Stimulated activated CD8-positive, alpha-beta memory T cell treated with anti-CD3 and anti-CD28 coated beads, Interleukin-7, amount 100 ng/mL, for 4 hours (primary cell): ENCODE measurements around the gene PROX1.

Experiments
- DNase-seq, 2 donors: peaks; one replicate each; pipeline ENCODE4 v3.0.0-alpha.2; 2020; ENCODE audit warnings: low read depth in 2 of 2

The PROX1 gene

DNA sequence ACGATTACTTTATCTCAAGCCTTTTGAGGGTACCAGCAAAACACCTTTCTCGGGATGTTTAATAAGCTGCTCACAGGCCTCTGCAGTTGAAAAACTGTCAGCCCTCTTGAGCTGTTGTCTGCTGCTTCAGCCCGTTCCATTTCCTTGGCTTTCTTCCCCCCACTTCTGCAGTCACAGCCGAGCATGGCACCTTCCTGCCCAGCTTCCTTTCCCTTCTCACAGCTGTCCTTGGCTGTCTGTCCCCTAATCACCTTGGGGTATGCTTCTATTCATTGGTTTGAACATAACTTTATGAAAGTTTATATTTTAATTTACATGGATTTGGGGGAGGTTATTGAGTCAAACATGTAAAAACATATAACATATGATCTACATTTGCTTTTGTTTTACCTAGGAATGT is 6.9 kb upstream of the PROX1 start:
- no peak for DNase-seq

DNA sequence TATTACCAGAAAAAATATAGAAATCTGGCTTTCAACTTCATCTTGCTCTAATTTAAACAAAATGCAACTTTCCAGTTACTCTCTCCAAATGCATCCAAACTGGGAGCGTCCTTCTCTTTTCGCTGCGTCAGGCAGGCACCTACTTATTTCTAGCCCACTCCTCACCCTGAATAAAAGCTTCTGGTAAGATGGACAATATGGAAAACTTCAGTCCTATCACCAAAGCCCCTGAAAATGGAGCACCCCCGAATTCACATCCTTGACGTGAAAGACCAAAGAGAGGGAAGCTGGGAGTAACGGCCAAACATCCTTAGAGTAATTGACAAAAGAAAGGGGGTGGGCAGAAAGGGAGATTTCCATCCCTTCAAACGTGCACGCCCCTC is 5.5 kb upstream of the PROX1 start:
- DNase-seq, result no peak

DNA sequence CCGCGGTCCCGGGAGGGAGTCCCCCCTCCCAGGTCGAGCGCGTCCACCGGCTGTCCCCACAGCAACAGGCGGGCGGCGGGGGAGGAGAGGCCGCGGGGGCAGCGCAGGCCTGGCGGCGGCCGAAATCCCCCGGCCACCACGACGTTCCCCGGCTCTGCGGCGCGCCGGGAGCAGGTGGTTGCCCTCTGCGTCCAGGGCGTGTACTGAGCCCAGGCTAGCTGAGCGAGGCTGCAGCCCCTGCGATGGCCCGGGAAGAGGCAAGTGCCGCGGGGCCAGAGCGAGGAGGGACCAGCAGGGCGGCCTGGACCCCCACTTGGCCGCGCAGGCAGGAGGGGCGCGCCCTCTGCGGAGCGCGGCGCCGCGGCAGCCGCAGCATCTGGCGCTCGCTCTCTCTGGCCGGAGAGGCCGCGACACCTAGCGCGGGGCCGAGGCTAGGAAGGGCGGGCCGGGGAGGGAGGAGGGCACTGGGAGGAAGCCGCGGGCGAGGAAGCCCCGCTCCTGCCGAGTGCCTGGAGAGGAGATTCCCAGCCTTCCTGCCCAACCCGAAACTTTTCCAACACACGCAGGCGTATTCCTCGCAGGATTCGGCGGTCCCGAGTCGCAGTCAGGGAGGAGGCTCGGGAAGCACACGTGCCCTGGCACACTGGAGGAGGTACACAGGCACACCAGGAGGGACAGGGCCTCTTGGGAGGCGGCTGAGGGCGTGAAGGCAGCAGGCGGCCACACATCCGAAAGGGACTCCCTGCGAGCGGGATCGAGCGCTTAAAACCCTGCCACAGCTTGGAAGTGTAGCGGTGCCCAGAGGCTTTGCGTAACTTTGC is 4.9 kb upstream of the PROX1 start:
- no peak for DNase-seq

DNA sequence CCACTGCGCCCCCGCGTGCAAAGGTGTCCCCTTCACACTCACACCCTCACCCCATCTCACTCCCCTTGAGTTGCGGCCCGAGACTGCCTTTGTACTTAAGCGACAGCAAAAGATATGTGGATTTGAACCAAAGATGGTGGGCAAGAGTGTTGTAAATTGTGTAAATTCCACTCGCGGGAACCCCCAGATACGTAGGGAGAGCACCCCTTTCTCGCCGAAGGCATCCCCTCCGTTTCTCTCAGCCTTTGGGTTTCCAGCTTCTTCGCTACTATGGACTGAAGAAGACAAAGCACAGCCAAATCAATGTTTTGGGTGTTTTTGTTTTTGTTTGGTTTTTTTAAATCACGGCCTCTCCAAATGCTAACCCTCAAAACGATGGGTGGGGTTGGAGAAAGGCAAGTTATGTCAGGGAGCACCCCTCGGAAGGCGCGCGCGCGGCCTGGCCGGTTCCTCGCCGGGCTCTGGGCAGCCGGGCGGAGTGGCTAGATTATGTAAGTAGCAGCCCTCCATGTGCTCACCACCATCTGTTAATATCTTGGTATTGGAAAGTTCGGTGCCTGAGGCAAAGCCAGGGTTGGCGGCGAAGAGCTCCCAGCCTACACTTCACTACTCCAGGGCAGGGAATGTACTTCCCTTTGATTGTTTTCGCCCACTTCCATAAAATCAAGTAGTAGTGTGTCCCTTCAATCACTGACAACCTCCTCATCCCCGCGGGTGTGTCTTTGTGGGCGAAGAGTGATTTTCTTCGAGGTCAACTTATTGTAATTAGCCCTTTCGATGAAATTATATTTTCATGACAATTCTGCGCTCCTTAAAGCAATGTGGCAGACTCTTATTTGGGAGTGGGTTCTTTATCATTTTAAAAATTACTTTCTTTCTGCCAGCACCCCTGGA is 4.0 kb upstream of the PROX1 start:
- DNase-seq, result no peak

DNA sequence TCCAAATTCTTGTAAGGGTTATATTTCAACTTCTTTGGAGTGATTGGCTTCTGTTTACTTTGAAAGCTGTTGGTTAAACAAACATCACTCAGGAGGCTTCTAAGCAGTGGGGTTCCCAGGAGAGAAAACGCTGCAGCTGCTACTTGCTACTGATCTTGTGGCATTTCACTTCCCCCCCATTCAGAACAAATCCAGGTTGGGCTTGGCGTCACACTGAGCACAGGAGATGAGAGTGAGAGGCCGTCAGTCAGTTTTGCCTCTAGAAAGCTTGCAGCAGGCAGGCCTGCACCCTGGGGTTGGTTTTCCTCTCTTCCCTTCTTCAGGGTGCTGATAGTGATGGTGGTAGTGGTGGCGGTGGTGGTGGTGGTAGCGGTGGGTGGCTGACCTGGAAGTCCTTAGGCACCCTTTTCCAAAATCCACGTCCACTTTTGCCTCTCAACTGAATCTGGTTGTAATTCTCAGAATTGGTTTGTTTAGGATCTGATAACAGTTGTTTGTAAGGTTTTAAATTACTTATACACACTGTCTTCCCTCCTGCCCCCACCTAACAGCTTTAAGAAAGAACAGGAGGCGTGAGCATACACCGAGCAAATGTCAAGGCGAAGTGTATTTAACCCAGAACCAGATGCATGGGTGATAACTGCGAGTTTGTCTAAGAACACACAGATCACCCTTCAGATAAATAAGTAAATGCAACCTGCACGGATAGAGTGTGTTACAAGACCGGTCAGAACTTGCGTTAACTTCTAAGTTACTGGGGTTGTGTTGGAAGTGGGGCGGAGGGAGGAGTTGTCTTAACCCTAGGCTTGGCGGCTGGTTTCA is 3.2 kb upstream of the PROX1 start:
- no peak for DNase-seq

DNA sequence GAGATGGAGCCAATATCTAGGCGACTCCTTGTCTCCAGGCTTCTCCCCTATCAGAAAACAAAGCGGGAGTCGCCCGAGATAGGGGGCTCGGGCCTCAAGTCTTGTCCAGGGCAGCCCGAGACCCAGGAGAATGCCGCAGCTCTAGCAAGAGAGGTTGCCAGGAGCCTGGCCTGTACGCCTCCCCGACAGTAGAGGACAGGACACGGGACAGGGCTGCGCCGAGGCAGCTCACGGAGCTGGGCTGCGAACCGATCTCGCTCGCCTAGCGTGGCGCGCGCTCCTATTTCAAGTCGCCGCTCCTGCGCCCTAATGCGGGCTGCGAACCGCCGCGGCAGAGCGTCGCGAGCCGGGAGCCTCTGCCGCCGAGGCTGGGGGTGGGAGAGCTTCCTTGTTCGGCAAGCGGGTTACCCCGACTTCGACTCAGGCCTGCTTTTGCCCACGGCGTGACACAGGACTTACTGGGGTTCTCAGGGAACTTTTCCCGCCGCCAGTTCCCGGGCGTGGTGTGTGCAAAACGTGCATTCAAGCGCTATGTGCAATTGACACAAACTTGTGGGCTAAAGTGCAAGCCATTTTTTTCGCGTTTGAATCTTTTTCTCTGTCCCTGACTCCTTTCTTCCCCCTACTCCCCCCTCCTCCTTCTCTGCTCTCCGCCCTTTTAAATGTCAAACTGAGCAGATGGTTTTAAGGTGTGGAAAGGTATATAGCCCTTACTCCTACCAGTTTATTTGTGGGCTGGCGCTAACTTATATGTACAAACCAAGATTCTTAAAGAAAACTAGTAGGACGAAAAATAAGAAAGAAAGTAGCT is 2.4 kb upstream of the PROX1 start:
- no peak for DNase-seq

DNA sequence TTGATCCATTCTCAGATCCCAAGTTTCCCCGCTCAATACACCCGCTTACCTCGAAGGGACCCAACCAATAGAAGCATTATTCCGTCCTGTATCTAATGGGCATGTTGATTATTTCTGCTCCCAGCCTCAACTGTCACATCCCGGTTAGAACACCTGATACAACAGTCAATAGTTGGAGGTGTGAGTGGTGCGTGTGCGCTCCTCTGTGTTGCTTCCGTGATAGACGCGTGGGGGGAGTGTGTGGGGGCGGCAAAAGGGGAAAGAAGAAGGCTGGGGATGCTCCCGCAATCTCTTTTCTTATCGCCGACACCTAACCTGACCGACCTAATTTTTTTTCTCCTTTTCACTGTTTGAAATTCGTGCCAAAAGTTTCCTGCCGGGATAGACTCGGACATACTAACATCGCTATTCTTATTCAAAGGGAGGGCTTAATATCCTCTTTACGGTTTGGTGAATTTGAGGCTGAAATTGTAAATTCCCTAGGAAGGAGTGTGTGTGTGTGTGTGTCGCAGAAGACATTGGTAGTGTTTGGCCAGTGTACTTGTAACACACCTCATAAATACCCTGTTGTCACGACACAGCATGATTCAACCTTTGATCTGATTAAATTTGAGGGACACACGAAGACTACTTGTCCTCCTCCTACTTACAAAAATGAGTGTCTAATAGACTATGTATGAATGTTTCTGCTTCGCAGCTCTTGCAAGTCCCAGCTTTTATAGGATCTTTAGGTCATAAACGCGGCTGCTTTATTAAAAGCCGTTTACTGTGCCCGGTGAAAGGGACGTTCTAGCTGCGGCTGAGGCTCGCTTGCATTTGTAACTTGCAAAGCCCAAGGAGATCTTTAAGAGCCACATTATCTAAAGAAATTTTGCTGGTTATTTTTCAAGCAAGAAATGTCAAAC is 1.5 kb upstream of the PROX1 start:
- DNase-seq, result no peak

DNA sequence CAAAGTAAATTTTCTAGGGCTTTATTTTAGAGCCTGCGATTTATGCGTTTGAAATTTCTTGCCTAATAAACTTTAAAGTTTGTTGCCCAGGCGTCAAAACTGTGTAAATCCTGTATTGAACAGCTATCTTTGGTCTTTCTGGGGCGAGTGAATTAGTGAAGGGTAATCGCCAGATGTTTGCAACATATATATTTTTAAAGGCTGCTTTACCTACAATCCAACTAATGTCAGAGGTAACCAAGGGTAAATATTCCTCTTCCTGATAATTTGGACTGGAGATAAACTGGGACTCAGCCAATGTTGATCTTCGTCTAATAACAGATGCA is 885 bp upstream of the PROX1 start:
- DNase-seq, result no peak

DNA sequence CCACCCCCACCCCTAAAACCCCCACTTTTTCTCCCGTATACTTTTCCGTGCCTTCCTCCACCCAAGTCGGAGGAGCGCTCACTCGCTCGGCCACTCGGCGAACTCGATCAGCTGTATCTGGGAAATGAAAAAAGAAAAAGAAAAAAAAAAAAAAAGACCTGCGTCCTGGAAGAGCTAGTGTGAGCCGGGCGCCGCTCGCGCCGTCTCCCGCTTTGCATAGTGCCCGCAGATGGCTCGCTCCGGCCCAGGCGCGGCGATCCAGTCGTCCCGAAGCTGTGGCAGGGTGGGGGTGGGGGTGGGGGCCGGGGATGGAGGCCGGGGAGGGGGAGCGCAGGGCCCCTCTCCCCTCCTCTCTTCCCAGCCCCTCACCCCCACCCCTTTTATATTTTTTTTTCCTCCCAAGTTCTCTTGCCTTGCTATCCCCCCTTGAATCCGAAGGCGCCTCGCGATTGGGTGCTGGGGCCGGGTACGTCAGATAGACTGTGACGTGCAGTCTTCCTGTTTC is 299 bp upstream of the PROX1 start:
- DNase-seq, result no peak

DNA sequence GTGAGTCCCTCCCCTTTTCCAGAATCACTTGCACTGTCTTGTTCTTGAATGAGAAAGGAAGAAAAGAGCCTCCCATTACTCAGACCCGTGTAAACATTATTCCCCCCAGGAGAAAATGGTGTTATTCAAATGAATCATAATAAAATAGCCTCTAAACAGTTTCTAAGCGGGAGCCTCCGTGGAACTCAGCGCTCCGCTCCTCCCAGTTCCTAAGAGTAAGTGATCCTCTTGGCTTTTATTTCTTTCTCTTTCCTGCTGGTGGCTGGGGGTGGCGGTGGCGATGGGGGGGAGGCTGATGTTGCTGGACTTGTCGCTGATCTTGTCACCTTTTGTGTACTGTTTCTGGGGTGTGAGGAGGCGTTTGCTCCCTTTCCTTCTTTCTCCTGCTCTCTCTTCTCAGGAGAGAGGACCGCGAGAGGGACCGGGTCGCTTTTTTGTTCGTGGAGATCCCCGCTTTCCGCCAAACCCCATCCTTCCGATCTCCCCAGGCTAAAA is 781 bp downstream of the PROX1 start:
- DNase-seq, result no peak

DNA sequence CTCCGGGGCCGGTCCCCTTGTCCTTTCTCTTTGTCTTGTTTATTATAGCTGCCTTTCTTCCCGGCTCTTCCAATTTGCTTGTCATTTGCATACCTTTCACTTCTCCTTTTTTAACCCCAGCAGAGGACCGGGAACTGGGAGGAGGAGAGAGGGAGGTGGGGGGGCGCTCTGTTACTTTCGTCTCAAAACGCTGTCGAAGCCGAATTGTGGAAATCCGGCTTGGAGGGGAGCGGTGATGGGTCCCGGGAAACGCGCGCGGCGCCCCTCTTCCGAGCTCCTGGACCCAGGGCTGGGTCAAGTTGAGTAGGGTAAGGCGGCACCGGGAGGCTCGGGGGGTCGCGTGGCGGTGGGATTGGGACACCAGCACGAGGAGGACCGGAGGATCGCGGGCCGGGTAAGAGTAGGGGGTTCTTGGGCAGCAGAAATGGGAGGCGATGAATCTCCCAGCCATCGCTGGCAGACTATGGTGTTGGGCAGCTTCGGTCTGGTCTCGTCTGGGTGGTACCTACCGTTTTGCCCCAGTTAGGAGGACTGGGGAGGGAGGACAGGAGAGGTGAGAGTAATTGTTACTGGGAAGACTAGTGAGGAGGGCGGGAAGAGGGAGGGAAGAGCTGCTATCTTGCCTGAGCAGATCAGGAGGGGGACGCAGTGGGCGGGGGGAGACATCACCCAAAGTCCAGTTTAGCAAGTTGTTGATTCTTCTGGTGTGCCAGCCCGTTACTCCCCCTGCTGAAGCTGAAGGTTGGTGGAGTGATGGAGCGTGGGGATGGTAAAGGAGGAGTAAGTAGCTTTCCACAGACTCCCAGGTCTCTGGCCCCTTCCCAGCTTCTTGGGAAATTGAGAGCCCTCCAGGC is 1.5 kb downstream of the PROX1 start:
- no peak for DNase-seq

DNA sequence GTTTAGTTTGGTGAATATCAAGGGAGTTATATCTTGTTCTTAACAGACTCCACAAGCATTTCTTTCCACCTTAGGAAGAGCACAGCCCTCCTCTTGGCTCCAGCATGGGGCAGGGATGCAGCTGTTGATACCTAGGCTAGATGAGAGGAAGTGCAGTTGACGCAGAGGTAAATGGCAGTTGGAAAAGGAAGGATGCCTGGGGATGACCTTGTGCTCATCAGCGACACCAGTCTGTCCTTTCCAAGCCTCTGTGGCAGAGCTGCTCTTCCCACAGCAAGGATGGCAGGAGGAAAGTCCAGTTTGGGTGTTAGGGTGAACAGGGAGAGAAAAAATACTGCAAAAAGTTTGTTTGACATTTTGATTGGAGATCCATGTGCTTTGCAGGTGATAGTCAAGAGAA is 6.2 kb downstream of the PROX1 start:
- DNase-seq, result no peak

DNA sequence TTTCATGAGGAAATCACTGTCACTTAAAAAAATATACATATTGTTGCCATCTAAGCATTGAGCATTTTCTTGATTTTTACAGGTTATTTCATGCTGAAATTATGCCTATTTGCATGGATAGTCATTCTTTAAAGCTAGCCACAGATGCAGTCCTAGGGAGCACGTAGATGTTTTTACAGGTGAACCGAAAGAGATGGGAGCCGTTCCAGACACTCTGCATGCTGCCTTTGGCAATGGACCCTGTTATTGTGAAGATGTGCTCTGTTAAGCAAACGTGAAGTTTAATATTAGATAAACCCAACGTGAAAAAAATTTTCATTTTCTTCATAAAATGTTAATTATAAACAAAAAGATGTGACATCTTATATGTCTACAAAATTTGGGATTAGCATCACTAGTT is 7.1 kb downstream of the PROX1 start:
- no peak for DNase-seq

DNA sequence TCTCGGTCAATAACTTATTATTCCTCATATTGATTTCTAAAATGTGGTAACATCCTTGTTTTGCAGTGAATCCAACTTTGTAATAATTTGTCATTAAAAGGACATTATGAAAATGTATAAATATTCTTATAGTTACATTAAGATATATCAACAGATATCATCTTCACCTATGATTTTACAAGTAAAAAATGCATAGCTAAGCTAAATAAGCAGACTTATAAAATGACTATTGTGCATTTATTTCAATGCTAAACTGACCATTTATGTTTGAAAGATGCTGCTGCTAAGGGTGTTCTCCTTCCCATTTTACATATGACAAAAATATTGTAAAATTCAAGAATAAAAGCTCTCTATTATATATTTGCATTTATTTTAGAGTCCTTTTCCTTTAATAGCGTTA is 7.8 kb downstream of the PROX1 start:
- DNase-seq, result no peak

DNA sequence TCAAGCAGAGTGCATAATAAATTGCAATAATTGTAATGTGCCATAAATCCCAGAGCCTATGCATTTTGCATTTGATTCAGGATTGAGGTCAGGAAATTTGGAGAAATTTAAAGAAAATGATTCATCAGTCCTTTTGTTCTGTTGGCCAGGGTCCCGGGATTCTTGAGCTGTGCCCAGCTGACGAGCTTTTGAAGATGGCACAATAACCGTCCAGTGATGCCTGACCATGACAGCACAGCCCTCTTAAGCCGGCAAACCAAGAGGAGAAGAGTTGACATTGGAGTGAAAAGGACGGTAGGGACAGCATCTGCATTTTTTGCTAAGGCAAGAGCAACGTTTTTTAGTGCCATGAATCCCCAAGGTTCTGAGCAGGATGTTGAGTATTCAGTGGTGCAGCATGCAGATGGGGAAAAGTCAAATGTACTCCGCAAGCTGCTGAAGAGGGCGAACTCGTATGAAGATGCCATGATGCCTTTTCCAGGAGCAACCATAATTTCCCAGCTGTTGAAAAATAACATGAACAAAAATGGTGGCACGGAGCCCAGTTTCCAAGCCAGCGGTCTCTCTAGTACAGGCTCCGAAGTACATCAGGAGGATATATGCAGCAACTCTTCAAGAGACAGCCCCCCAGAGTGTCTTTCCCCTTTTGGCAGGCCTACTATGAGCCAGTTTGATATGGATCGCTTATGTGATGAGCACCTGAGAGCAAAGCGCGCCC is 8.7 kb downstream of the PROX1 start:
- no peak for DNase-seq

DNA sequence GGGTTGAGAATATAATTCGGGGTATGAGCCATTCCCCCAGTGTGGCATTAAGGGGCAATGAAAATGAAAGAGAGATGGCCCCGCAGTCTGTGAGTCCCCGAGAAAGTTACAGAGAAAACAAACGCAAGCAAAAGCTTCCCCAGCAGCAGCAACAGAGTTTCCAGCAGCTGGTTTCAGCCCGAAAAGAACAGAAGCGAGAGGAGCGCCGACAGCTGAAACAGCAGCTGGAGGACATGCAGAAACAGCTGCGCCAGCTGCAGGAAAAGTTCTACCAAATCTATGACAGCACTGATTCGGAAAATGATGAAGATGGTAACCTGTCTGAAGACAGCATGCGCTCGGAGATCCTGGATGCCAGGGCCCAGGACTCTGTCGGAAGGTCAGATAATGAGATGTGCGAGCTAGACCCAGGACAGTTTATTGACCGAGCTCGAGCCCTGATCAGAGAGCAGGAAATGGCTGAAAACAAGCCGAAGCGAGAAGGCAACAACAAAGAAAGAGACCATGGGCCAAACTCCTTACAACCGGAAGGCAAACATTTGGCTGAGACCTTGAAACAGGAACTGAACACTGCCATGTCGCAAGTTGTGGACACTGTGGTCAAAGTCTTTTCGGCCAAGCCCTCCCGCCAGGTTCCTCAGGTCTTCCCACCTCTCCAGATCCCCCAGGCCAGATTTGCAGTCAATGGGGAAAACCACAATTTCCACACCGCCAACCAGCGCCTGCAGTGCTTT is 9.4 kb downstream of the PROX1 start:
- no peak for DNase-seq

DNA sequence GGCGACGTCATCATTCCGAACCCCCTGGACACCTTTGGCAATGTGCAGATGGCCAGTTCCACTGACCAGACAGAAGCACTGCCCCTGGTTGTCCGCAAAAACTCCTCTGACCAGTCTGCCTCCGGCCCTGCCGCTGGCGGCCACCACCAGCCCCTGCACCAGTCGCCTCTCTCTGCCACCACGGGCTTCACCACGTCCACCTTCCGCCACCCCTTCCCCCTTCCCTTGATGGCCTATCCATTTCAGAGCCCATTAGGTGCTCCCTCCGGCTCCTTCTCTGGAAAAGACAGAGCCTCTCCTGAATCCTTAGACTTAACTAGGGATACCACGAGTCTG is 10.0 kb downstream of the PROX1 start:
- DNase-seq, result no peak

DNA sequence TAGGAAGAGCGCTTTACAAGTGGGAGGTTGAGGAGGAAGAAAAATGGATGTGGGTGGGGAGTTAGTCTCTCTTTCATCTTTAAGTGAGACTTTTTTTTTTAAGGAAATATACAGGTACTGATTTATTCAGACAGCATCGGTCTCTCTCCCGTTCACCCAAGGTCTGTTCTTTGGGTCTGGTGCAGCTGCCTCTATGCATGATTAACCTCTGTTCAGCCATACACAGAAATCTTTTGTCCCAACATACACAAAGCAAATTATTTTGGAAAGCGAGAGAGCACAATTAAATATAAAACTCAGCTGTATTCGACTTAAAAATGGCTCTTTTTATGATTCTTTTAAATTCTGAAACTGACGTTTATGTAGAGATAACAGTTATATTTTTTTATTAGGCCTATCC is 11.0 kb downstream of the PROX1 start:
- no peak for DNase-seq
